ENCODE data around the gene ZNF414.

DNA sequence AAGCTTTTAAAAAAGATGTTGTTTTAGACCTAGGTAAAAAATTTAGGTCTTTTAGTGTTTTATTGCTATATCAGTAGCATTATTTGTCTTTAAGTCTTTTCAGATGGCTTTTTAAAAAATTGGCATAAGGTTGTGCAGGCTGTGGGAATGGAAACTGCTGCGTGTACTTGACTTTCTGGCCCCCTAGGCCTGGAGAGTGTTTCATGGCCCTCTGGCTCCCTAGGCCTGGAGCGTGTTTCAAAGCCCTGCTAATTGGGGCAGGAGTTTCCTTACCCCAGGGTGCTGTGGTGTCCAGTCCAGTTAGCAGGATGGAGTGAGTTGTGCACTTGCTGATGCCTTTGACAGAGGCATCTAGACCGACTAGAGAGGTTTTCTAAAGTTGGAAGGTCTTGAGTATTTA, 35.4 kb downstream of the ZNF414 start:
- TF ChIP-seq, protein P1, sequence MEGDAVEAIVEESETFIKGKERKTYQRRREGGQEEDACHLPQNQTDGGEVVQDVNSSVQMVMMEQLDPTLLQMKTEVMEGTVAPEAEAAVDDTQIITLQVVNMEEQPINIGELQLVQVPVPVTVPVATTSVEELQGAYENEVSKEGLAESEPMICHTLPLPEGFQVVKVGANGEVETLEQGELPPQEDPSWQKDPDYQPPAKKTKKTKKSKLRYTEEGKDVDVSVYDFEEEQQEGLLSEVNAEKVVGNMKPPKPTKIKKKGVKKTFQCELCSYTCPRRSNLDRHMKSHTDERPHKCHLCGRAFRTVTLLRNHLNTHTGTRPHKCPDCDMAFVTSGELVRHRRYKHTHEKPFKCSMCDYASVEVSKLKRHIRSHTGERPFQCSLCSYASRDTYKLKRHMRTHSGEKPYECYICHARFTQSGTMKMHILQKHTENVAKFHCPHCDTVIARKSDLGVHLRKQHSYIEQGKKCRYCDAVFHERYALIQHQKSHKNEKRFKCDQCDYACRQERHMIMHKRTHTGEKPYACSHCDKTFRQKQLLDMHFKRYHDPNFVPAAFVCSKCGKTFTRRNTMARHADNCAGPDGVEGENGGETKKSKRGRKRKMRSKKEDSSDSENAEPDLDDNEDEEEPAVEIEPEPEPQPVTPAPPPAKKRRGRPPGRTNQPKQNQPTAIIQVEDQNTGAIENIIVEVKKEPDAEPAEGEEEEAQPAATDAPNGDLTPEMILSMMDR (IDR thresholded peaks at IDR 0.05), result no peak
- no peak for TF ChIP-seq POLR2A (IDR thresholded peaks at IDR 0.05)

Measured in body of pancreas (tissue), 4 donors.